ENCODE measurements around the gene KIF12.

GRCh38 chr9:114061830-114062474 is 37.1 kb downstream of the KIF12 start:
- TF ChIP-seq CTCF (IDR thresholded peaks at IDR 0.05; ENCODE audit: poor library complexity) (no peak), EZH2 (IDR thresholded peaks at IDR 0.05; ENCODE audit: borderline replicate concordance) (no peak), EZH2phosphoT487 (IDR thresholded peaks at IDR 0.05; ENCODE audit: low read depth, severe bottlenecking, unreplicated experiment) (no peak)
